DMS 273 treated with DMSO at 0.1 percent for 48 hours (cell line): ENCODE results near the gene CDC42EP1.

ENCODE experiments used
- DNase-seq: peaks from one replicate; lab custom pipeline; 2025; lab: John Stamatoyannopoulos, UW

Gene CDC42EP1

DNA sequence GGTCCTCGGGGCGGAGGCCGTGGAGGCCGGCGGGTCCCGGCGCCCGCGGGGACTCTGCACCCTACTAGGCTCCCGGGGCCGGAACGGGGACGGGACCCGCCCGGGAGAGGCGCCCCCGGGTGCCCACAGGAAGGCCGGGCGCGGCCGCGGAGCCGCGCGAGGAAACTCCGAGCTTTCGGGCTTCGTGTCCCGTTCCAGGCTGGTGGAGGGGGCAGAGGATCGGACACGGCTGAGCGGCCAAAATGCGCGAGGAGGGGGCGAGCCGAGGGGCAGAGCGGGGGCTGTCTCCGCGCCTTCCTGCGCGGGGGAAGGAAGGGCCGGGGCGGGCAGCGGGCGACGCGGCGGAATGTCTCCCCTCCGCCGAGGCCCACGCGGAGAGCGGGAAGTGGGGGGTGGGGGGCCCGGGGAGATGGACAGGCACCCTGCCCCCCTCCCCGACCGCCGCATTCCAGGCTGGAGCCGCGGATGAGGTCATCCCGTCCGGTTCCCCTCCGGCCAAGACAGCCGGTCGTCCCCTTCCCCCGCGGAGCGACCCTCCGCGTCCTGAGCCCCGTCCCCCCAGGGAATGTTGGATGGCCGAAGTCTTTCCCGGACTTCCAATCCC is 430 bp downstream of the CDC42EP1 start:
- no peak for DNase-seq

DNA sequence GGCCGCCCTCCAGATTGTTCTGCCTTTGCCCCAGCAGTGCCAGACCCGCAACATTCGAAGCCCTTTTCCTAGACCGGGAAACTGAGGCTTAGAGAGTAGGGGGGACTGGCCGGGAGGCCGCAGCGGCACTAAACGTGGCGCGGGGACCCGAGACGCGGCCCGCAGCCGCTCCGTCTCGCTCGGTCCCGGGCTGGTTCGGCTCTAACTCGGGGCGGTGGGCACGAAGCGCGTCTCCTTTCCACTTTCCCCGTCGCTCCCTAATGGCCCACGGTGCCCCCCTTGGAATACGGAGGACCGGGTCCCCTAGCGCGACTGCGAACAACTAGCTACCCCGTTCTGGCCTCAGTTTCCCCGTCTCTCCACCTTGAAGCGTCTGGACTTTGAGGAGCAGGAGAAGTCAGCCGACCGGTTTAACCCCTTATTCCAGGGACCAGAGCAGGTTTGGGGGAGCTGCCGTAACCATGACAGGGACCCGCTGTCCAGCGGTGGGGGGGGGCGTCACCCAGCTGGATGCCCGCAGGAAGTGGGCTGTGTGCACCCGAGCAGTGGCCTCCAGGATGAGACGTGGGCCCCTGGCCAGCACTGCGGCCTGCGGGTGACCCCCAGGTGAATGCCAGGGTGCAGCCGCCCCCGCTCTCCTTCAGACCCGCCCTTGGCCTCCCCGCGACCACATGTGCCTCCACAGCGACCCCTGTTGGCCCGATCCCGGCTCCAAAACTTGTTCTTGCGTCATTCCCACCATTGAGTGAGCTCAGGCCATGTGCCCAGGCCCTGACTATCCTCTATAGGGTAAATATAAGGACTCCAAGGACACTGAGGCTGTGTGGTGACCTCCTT is 1.1 kb downstream of the CDC42EP1 start:
- DNase-seq, result peak; percentile 29

DNA sequence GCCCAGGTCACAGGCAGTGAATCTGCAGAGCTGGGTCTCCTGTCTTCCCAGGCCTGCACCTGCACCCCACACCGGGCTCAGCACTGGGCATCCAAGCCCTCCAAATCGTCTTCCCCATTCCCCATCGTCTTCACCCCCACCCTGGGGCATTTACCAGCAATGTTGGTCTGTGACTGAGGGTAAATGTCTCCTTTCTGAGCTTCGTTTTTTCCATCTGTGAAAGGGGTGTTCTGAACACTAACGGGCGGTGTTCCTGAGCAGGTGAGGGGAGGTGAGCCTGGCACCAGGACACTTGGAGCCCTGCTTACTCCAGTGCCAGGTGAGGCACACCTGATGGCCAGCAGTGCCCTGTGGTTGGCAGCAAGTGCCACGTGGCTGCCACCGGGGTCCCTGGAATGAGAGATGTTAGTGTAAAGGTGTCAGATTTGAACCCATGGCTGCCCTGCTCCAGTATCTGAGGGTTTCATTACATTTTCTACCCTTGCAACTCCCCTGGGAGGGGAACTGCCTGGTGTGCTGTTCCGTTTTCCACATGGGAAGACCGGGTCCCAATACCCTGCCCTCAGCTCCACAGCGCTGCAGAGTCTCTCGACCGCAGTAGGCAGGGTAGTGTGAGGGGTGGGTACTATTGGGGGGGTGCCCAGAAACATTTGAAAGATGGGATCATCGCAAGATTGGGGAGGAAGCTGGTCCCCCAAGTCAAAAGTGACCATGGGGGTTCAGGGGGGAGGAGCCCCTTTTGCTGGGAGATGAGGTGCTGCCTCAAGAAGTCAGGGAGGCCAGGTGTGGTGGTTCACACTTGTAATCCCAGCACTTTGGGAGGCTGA is 2.0 kb downstream of the CDC42EP1 start:
- DNase-seq, result no peak

DNA sequence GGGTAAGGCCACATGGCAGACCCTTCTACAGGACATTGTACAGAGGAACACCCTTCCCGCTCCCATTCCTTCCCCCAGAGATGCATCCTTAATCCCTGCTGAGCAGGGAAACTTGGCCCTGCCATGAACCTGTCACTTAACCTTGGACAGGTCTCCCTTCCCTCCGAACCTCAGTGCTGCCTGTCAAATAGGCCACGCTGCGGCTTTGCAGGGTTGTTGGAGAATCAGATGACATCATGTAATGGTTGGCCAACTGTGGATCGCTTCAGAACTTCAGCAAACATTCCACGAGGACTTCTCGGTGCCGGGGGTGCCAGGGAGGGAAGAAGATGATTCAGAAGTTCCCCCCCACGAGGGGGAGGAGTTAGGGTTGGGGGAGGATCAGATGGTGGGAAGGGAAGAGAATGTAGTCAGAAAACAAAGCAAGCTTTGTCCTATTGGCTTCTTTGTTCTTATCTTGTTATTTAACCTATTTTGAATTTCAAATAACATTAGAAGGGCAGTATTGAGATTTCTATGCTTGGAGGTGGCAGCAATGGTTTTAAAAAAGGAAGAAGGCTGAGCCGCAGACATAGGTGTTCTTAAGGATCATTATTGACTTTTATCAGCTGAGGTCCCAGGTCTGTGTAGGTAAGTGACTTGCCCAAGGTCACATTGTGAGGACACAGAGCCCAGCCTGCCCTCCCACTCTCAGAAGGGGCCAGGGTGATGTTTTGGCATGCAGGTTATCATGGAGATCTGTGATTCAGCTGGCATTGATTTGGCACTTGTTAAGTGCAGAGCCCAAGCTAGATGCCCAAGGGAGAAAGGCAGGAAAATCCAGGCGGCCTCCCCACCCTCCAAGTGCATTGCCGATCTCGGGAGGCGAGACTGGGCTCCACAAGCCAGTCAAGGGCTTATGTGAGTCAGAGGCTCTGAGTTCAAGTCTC is 3.1 kb downstream of the CDC42EP1 start:
- DNase-seq, result no peak

DNA sequence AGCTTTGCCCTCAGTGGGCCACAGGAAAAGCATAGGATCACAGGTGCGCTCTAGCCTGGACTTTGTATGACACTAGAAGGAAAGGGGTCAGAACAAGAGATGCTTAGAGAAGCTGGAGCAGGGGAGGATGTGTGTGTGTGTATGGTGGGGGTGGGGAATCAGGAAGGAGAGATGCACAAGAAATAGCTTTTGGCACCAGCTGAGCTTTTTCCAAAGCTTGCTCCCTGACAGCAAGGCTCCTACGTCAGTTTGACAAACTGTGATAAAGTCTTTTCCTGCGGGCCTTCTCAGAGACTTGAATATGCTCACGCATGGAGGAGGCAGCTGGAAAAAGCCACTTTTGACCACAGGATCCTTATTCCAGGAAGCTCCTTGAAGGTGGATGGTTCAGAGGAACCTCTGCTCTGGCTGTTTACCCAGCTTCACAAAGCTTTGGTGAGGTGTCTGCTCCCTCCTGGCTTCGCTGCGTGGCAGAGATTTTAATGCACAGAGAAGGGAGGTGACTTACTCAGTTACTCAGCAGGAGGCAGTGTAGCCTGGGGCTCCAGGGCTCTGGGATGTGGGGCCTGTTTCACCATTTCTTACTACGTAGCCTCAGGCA is 3.9 kb downstream of the CDC42EP1 start:
- no peak for DNase-seq

DNA sequence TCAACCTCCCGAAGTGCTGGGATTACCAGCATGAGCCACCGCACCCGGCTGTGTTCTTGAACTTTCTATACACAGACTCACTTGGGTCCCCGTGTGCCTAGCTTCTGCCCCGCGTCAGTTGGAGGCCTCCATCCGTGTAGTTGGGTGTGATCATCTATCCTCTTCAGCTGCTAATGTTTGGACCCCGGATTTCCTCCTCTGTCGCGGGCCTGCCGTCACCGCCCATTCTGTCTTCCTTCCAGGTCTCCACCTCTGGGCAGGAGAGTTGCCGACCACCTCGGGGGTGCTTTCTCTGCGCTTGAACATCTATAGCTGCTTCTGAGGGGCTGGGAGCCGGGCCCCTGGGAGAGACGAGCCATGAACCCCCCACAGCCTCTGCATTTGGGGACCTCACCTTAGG is 5.5 kb downstream of the CDC42EP1 start:
- DNase-seq, result no peak

DNA sequence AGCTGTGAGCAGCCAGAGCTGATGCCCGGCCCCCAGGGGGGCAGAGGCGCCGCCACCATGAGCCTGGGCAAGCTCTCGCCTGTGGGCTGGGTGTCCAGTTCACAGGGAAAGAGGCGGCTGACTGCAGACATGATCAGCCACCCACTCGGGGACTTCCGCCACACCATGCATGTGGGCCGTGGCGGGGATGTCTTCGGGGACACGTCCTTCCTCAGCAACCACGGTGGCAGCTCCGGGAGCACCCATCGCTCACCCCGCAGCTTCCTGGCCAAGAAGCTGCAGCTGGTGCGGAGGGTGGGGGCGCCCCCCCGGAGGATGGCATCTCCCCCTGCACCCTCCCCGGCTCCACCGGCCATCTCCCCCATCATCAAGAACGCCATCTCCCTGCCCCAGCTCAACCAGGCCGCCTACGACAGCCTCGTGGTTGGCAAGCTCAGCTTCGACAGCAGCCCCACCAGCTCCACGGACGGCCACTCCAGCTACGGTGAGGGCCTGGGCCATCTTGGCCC is 6.1 kb downstream of the CDC42EP1 start:
- DNase-seq, result no peak

DNA sequence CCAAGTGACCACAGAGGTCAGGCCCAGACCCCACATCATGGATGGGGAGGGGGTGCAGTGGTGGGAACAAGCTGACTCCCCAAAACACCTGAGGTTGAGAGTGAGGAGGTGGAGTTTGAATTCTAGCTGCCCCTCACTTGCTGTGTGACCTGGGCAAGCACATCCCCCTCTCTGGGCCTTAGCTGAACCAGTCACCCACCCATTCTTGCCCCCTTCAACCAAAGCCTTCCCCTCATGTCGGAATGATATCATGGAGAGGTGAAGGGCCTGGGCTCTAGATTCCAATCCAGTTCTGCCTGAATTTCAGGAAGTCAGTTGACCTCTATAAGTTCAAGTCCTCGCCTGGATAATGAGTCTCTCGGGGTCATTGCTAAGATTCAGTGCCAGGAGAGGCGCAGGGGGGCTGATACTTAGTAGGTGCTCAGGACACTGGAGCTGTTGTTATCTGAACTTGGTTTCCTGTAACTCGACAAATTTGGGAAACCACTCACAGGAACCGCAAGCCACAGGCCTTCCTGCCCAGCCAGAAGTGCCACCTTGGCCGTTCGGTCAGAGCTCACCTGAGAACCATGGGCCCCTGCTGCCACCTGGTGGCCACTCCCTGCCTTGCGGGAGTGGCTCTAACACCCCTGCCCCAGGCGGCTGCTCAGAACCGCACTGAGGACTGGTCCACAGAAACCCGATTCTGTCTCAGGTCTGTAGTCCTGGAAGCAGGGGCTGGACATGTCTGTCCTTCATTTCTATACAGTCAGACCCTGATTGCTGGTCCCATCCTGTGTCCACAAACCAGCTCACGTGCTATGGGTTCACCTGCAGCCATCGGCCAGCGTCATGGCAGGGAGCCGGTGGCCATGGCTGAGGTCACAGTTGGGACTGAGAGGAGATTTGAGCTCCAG is 6.9 kb downstream of the CDC42EP1 start:
- DNase-seq, result no peak

DNA sequence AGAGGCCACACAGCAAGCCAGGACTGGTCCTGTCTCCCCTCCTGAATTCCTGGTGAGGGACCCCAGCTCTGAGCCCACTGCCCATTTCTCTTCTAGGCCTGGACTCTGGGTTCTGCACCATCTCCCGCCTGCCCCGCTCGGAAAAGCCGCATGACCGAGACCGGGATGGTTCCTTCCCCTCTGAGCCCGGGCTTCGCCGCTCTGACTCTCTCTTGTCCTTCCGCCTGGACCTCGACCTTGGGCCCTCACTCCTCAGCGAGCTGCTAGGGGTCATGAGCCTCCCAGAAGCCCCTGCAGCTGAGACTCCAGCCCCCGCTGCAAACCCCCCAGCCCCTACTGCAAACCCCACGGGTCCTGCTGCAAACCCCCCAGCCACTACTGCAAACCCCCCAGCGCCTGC is 7.7 kb downstream of the CDC42EP1 start:
- no peak for DNase-seq

DNA sequence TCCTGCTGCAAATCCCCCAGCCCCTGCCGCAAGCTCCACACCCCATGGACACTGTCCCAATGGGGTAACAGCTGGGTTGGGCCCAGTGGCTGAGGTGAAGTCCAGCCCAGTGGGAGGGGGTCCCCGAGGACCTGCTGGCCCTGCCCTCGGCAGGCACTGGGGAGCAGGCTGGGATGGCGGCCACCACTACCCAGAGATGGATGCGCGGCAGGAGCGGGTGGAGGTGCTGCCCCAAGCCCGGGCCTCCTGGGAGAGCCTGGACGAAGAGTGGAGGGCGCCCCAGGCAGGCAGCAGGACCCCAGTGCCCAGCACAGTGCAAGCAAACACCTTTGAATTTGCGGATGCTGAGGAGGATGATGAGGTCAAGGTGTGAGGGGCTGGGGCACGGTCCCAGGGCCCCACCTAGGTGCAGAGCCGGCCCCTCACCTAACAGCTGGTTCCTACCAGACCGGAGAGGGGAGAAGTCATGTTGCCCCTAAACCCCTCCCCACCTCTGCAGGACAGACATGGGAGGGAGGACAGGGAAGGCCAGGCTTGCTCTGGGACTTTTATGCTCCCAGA is 8.2 kb downstream of the CDC42EP1 start:
- DNase-seq, result no peak

DNA sequence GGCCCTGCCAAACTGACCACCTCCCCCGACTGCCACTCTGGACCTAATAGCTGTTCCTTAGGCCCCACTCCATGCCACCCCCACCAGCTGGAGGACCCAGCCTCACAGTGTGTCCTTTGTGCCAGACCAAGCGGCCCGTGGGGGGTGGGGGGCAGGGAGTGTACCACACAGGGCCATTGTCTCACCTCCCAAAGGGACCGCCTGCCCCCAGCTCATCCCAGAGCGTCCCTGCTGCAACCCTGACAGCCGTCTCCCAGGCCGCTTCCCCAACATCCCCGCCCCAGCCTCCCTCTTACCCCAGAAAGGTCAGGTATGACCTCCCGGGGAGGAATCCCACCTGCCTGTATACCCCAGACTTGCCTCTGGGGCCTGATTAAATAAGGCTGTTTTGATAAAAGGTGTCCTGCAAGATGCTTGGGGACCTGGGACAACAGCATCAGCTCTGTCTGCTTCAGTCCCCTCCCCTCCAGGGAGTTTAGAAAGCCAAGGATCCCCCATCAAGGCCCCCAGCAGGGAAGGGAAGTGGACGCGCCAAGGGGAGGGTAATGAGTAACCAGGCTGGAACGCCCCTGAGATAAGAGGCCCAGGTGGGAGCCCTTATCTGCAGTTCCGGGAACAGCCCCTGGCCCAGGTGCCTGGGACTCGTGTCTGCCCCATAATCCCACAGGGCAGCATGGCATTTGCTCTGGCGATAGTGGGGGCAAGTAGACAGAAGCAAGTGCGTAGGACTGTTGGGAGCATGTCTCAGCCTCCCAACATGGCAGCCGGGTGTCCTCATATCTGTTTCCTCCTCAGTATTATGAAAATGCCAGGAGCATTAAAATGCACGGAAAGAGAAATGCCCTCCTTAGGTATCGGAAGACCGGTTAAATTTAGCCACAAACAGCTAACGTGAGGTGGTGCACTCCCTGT is 9.0 kb downstream of the CDC42EP1 start:
- no peak for DNase-seq

DNA sequence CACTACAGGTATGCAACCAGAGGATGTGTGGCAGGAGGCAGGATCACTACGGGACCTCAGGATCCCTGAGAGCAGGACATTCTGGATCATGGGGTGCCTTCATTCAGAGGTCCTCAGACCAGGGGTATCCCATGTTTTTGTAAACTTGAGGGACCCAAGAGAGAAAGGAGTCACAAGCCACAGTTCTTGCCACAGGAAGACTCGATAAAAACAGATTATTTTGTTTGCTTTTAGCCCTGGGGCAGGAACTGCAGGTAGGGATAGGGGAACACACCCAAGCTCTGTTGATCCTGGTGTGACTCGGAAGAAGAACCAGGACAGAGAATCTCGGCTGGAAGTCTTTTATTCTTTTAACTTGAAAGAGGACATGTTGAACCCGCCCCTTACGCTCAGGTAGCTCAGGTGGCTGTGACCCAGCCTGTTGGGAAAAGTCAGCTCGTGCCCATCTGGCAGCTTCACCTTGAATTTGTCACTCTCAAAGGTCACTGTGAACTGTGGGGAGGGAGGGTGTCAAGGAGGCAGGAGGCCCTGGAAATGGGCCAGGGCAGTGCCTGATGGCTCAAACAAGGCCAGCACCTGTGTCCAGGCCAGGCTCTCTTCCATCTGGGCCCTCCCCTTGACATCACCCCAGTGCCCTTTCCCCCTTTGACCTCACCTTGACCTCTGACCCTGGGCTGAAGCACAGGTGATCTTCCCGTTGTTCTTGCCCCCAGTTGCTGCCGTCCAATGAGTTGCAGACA is 9.8 kb downstream of the CDC42EP1 start:
- DNase-seq, result no peak

DNA sequence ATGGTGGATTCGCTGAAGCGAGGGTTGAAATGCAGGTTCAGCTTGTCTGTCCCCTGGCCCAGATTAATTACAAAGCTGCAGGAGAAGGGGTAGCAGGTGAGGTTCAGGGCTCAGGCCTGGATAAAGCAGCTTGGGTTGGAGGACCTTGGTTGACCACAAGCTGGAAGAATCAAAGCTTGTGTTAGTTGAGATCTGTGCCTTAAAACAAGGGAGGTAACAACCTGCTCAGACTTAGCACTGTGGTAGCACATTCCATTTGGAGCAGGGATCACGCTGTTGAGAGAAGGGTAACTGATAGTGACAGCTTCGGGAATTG is 10.3 kb downstream of the CDC42EP1 start:
- DNase-seq, result no peak

DNA sequence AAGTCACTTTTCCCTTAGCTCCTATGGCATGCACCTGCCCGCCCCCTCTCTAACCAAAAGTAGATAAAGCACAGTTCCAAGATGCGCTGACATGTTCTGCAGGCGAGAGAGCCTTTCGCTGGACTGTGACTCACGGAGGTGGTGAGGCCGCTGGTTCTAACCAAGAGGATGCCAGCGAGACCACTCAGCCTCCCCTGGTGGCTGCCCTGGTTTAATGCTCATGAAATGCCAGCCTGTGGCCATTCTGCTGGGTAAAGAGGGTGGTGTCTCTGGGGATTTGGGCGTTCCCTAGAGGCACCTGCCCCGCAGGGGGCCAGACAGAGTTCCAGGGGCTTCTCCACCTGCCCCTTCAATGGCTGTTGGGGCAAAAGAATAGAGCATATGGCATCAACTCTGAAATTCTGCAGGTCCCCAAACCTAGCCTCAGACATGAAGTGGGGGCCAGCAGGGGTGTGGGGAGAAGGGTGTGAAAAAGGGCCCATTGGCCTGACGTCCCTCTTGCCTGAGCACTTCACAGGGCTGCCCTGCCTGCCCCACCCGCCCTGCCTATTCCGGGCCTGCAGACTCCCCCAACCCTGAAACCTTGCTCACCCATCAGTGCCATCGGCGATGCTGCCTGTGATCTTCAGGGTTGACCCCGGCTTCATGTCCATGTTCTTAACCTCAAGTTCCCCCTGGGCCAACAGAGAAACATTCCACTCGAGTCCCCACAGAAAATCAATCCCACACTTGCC is 11.1 kb downstream of the CDC42EP1 start:
- no peak for DNase-seq

DNA sequence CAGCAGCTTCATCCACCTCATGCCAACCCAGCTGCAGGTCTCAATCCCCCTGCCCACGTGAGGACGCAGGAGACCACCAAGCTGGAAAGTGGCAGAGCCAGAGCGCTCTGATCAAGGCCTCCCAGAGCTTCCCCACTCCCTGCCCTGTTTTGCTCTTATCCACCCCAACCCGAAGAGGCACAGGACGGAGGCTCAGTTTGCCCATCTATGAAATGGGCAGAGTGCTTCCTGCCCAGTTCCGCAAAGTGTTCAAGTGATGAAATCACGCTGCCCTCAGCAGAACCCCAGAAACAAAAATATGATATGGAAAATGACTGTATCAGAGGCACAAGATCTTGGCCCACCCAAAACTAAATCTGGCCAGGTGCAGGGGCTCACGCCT is 11.7 kb downstream of the CDC42EP1 start:
- no peak for DNase-seq

DNA sequence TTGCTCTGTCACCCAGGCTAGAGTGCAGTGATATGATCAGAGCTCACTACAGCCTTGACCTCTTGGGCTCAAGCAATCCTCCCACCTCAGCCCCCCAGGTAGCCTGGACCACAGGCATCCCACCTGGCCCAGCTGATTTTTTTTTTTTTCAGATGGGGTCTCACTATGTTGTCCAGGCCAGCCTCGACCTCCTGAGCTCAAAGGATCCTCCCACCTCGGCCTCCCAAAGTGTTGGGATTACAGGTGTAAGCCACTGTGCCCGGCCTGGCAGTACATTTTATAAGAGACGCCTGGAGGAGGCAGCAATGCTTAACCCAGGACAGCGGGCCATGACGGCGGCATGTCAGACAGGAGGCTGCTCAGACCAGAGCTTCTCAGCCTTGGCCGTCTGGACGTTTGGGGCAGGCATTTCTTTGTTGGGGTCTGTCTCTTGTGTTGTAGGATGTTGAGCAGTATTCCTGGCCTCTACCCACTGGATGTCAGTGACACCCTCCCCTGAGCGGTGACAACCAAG is 15.3 kb downstream of the CDC42EP1 start:
- DNase-seq, result no peak

DNA sequence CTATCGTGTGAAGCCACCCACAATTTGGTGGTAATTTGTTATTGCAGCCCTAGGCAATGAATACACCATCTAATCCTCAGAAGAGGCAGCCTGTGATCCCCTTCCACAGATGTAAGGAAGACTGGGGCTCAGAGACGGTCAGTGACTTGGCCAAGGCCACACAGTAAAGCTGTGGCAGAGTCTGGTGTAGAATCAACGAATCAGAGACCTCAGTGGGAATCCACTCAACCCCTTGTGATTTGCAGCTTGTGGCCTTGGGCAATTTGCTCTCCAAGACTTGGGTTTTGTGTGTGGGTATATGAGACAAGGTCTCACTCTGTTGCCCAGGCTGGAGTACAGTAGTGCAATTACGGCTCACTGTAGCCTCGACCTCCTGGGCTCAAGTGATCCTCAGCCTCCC is 17.7 kb downstream of the CDC42EP1 start:
- DNase-seq, result no peak
